NK-92 treated with Interleukin-12 subunit alpha and Interleukin-12 subunit beta, amount 100 ng/mL, for 24 hours (cell line): Measurements from ENCODE around the gene SMG6.

Source experiments
- DNase-seq: peaks from one replicate; lab custom pipeline; 2025; lab: John Stamatoyannopoulos, UW

The SMG6 gene

GRCh38 chr17:2235265-2235664 lies 68.3 kb downstream of the SMG6 start:
- no peak for DNase-seq

GRCh38 chr17:2233441-2233947 lies 70.1 kb downstream of the SMG6 start:
- DNase-seq, result no peak

- no peak for DNase-seq
Observed at GRCh38 chr17:2232244-2232638, 71.3 kb downstream of the SMG6 start.

- DNase-seq, result no peak
Observed at GRCh38 chr17:2230877-2231276, 72.7 kb downstream of the SMG6 start.

- no peak for DNase-seq
Observed at GRCh38 chr17:2227025-2227699, 76.4 kb downstream of the SMG6 start.

GRCh38 chr17:2223617-2223927 lies 80.0 kb downstream of the SMG6 start:
- no peak for DNase-seq

GRCh38 chr17:2222901-2223616 lies 80.5 kb downstream of the SMG6 start:
- DNase-seq, result no peak

GRCh38 chr17:2222301-2222700 lies 81.3 kb downstream of the SMG6 start:
- no peak for DNase-seq

- no peak for DNase-seq
Observed at GRCh38 chr17:2218426-2218825, 85.2 kb downstream of the SMG6 start.

GRCh38 chr17:2215616-2216364 lies 87.8 kb downstream of the SMG6 start:
- DNase-seq, result no peak

GRCh38 chr17:2214929-2215615 lies 88.5 kb downstream of the SMG6 start:
- DNase-seq, result no peak

GRCh38 chr17:2214047-2214928 lies 89.3 kb downstream of the SMG6 start:
- no peak for DNase-seq

GRCh38 chr17:2213291-2213960 lies 90.2 kb downstream of the SMG6 start:
- DNase-seq, result no peak

- no peak for DNase-seq
Observed at GRCh38 chr17:2212400-2212981, 91.1 kb downstream of the SMG6 start.

GRCh38 chr17:2211661-2212399 lies 91.8 kb downstream of the SMG6 start:
- no peak for DNase-seq

- DNase-seq, result no peak
Observed at GRCh38 chr17:2210726-2211125, 92.9 kb downstream of the SMG6 start.

GRCh38 chr17:2207815-2208515 lies 95.6 kb downstream of the SMG6 start:
- DNase-seq, result no peak

- DNase-seq, result no peak
Observed at GRCh38 chr17:2204393-2204792, 99.2 kb downstream of the SMG6 start.

GRCh38 chr17:2203818-2204217 lies 99.8 kb downstream of the SMG6 start:
- DNase-seq, result no peak
